Coronary artery (tissue), 2 donors: ENCODE data around the gene NR4A3.
"Not testable (repeated sequence)": the region's sequence is repeated elsewhere in the genome, so short reads cannot be mapped to it uniquely, and the experiment has no call there.

Source experiments
- DNase-seq: peaks from one replicate; pipeline ENCODE4 v3.0.0-alpha.2; 2017; ENCODE audit warnings: low spot score
- H3K27ac ChIP-seq, 2 donors: fragments of 200-600 bp; sonication (generic); one replicate each; pipeline ENCODE4 v1.5.1; 2016 to 2019
- H3K4me3 ChIP-seq: fragments of 200-600 bp; sonication (generic); 2 replicates; pipeline ENCODE4 v1.5.1; 2016; ENCODE audit warnings: mild to moderate bottlenecking, moderate library complexity
- CTCF ChIP-seq: fragments of 200-600 bp; sonication (generic); IDR thresholded peaks from one replicate; pipeline ENCODE4 v1.5.1; 2019; ENCODE audit warnings: antibody characterized with exemption

NR4A3 gene

GRCh38 chr9:99821396-99822108 lies at the start of gene NR4A3:
Gene NR4A3, plus strand, starts transcription at chr9:99821885. Its CDS starts 6,158 bp downstream, at chr9:99828043.
- no peak for TF ChIP-seq CTCF
- peak within 1 kb of the TSS; percentile 83 for H3K4me3 ChIP-seq
- peak; percentile 98 for DNase-seq
- H3K27ac ChIP-seq: peak within 1 kb of the TSS; percentile 93 to 99

GRCh38 chr9:99773468-99774138 lies 48.1 kb upstream of the NR4A3 start:
- H3K4me3 ChIP-seq: no peak overlapping the region
- no peak for DNase-seq
- TF ChIP-seq CTCF: no peak
- H3K27ac ChIP-seq: no peak overlapping the region

- DNase-seq: no peak
- Histone ChIP-seq H3K4me3 (no peak overlapping the region), H3K27ac (no peak overlapping the region)
- no peak for TF ChIP-seq CTCF
These were observed 43.4 kb upstream of the NR4A3 start for GRCh38 chr9:99778308-99778707.

- TF ChIP-seq CTCF: no peak
- DNase-seq: no peak
- Histone ChIP-seq H3K4me3 (no peak overlapping the region), H3K27ac (no peak overlapping the region)
These were observed 42.8 kb upstream of the NR4A3 start for GRCh38 chr9:99778836-99779235.

GRCh38 chr9:99779277-99779676 lies 42.4 kb upstream of the NR4A3 start:
- DNase-seq: no peak
- TF ChIP-seq CTCF: no peak
- Histone ChIP-seq H3K27ac (no peak overlapping the region), H3K4me3 (no peak overlapping the region)

GRCh38 chr9:99782349-99782748 lies 39.3 kb upstream of the NR4A3 start:
- not testable (repeated sequence) for H3K27ac ChIP-seq, DNase-seq, H3K4me3 ChIP-seq

- Histone ChIP-seq H3K4me3 (no peak overlapping the region), H3K27ac (no peak overlapping the region)
- no peak for TF ChIP-seq CTCF
- no peak for DNase-seq
These were observed 38.5 kb upstream of the NR4A3 start for GRCh38 chr9:99782962-99783718.
